GM23338 (cell line): ENCODE data around the gene MOK. TPM values are rescaled to one million over a fixed set of nuclear protein-coding genes. Genes with fewer than 3 reads are reported as not detected.

ENCODE experiments used
- ATAC-seq: fragments of 200-7000 bp; cut with Tn5 transposase; 3 replicates; pipeline ENCODE4 v1.9.1; 2020
- DNase-seq: peaks from one replicate; pipeline ENCODE4 v3.0.0-alpha.2; 2015; ENCODE audit warnings: low spot score
- H2AFZ ChIP-seq: fragments of 200-600 bp; sonication (generic); 2 replicates; pipeline ENCODE4 v1.8.0; 2016; ENCODE audit warnings: antibody characterized with exemption, mild to moderate bottlenecking, moderate library complexity
- H3F3A ChIP-seq: fragments of 200-600 bp; sonication (generic); replicated peaks from 2 replicates; pipeline ENCODE4 v1.8.0; 2017; ENCODE audit warnings: antibody characterized with exemption, mixed run types, low read depth
- H3K27ac ChIP-seq: fragments of 200-600 bp; sonication (generic); 2 replicates; pipeline ENCODE4 v1.6.1; 2016; ENCODE audit warnings: low read depth
- H3K27me3 ChIP-seq: fragments of 200-600 bp; sonication (generic); 2 replicates; pipeline ENCODE4 v1.8.0; 2016; ENCODE audit warnings: mild to moderate bottlenecking, mixed run types, moderate library complexity; ENCODE audit not compliant: insufficient read depth
- H3K36me3 ChIP-seq: fragments of 200-600 bp; sonication (generic); 2 replicates; pipeline ENCODE4 v1.8.0; 2016; ENCODE audit warnings: mild to moderate bottlenecking; ENCODE audit not compliant: insufficient read depth
- H3K4me1 ChIP-seq: fragments of 200-600 bp; sonication (generic); 2 replicates; pipeline ENCODE4 v1.8.0; 2016; ENCODE audit warnings: mild to moderate bottlenecking, moderate library complexity; ENCODE audit not compliant: insufficient read depth
- H3K4me2 ChIP-seq: fragments of 200-600 bp; sonication (generic); 2 replicates; pipeline ENCODE4 v1.7.1; 2017; ENCODE audit warnings: mixed run types
- H3K4me3 ChIP-seq: fragments of 200-600 bp; sonication (generic); 2 replicates; pipeline ENCODE4 v1.6.1; 2016; ENCODE audit warnings: mixed run types
- H3K79me2 ChIP-seq: fragments of 200-600 bp; sonication (generic); replicated peaks from 2 replicates; pipeline ENCODE4 v1.8.0; 2017; ENCODE audit warnings: mild to moderate bottlenecking; ENCODE audit not compliant: insufficient read depth
- H3K9me2 ChIP-seq: fragments of 200-600 bp; sonication (generic); 2 replicates; pipeline ENCODE4 v1.8.0; 2017; ENCODE audit not compliant: insufficient read depth
- H4K20me1 ChIP-seq: fragments of 200-600 bp; sonication (generic); replicated peaks from 2 replicates; pipeline ENCODE4 v1.8.0; 2017; ENCODE audit warnings: mild to moderate bottlenecking; ENCODE audit not compliant: insufficient read depth
- H3K27ac Mint-ChIP-seq: 2 replicates; pipeline ENCODE4 v1.8.0; 2020; ENCODE audit warnings: inconsistent platforms, mild to moderate bottlenecking, moderate library complexity, mixed read lengths
- H3K27me3 Mint-ChIP-seq: 3 replicates; pipeline ENCODE4 v1.8.0; 2022; ENCODE audit warnings: low read depth, mild to moderate bottlenecking, moderate library complexity, mixed read lengths, inconsistent platforms; ENCODE audit not compliant: insufficient read depth, poor library complexity
- H3K36me3 Mint-ChIP-seq: 3 replicates; pipeline ENCODE4 v1.8.0; 2021; ENCODE audit warnings: low read depth, mild to moderate bottlenecking, inconsistent platforms, moderate library complexity, mixed read lengths
- H3K4me1 Mint-ChIP-seq: 3 replicates; pipeline ENCODE4 v1.8.0; 2020; ENCODE audit warnings: mild to moderate bottlenecking, inconsistent platforms, mixed read lengths
- H3K4me3 Mint-ChIP-seq: 3 replicates; pipeline ENCODE4 v1.8.0; 2021; ENCODE audit warnings: moderate library complexity, mild to moderate bottlenecking, inconsistent platforms, mixed read lengths
- H3K9me3 Mint-ChIP-seq: 3 replicates; pipeline ENCODE4 v1.8.0; 2020; ENCODE audit warnings: moderate library complexity, mild to moderate bottlenecking, inconsistent platforms, mixed read lengths
- EZH2 ChIP-seq: fragments of 200-600 bp; sonication (generic); IDR thresholded peaks from one replicate; pipeline ENCODE4 v1.8.0; 2017; ENCODE audit warnings: antibody characterized with exemption, mild to moderate bottlenecking, low read depth; ENCODE audit not compliant: unreplicated experiment
- EZH2phosphoT487 ChIP-seq: fragments of 200-600 bp; sonication (generic); IDR thresholded peaks from one replicate; pipeline ENCODE4 v1.8.1; 2018; ENCODE audit warnings: antibody characterized with exemption; ENCODE audit not compliant: unreplicated experiment
- NANOG ChIP-seq: IDR thresholded peaks from 2 replicates; pipeline ENCODE4 v1.6.1; 2016; ENCODE audit warnings: antibody characterized with exemption, borderline replicate concordance
- REST ChIP-seq: IDR thresholded peaks from one replicate; pipeline ENCODE4 v1.6.1; 2018; ENCODE audit warnings: antibody characterized with exemption; ENCODE audit not compliant: unreplicated experiment
- ZNF114 ChIP-seq: fragments of 250-450 bp; sonication (Bioruptor Pico); IDR thresholded peaks from 2 replicates; pipeline ENCODE4 v1.5.0; 2020; ENCODE audit warnings: mild to moderate bottlenecking, moderate library complexity
- ZNF331 ChIP-seq: fragments of 250-450 bp; sonication (Bioruptor Pico); IDR thresholded peaks from 2 replicates; pipeline ENCODE4 v1.5.0; 2020; ENCODE audit warnings: low read depth, mild to moderate bottlenecking, moderate library complexity
- polyA plus RNA-seq: library from polyadenylated mRNA; unstranded; fragments of >200 nt; fragmentation: Nextera tagmentation; extraction: Ambion mirVana; gene quantifications from 2 replicates; pipeline ENCODE4 v1.2.1, GENCODE V29; 2016
- total RNA-seq: library from RNA; depleted of rRNA; stranded (reverse); fragments of >200 nt; shearing (Covaris generic); gene quantifications from 2 replicates; pipeline ENCODE4 v1.2.3, GENCODE V29; 2014
- TF ChIP-seq, protein P1 (sequence below): fragments of 250-450 bp; sonication (Bioruptor Pico); IDR thresholded peaks from 2 replicates; pipeline ENCODE4 v1.5.0; 2020; ENCODE audit warnings: mild to moderate bottlenecking, moderate library complexity
- TF ChIP-seq, protein P2 (sequence below): IDR thresholded peaks from 2 replicates; pipeline ENCODE4 v1.6.1; 2016; ENCODE audit warnings: antibody characterized with exemption

Gene MOK
- total and polyA plus RNA-seq, 2 experiments from 2014 or later: 3.1 TPM

DNA sequence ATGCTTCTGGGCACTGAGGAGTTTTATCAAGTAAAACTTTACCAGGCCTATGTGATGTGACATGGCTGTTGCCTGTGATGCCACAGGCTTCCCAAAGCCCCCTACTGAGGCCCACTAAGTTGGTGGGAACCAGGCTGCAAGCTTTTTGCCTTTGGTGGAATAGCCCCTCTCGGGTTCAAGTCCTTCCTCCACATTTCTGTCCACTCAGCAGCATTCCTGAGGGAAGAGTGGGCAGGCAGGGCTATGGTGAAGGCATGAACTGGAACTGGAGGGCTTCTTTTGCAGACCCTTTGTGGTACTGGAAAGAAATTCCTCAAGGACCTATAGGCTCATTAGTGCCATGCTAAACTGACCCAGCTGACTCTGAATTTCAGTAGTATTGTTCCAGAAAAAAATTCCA lies 116.8 kb downstream of the MOK start:
- no peak for ATAC-seq
- no peak for DNase-seq
- H4K20me1 ChIP-seq: peaks cover 18% of the 10 kb centered on the region; the same call in 1 of the 2 replicates
- no peaks in the 10 kb centered on the region for H3K9me3 Mint-ChIP-seq
- H3K27ac Mint-ChIP-seq: no peak overlapping the region
- no peak for TF ChIP-seq ZNF331 (CRISPR knock-in tag)
- no peak for TF ChIP-seq EZH2
- TF ChIP-seq REST: no peak
- TF ChIP-seq, protein P1, sequence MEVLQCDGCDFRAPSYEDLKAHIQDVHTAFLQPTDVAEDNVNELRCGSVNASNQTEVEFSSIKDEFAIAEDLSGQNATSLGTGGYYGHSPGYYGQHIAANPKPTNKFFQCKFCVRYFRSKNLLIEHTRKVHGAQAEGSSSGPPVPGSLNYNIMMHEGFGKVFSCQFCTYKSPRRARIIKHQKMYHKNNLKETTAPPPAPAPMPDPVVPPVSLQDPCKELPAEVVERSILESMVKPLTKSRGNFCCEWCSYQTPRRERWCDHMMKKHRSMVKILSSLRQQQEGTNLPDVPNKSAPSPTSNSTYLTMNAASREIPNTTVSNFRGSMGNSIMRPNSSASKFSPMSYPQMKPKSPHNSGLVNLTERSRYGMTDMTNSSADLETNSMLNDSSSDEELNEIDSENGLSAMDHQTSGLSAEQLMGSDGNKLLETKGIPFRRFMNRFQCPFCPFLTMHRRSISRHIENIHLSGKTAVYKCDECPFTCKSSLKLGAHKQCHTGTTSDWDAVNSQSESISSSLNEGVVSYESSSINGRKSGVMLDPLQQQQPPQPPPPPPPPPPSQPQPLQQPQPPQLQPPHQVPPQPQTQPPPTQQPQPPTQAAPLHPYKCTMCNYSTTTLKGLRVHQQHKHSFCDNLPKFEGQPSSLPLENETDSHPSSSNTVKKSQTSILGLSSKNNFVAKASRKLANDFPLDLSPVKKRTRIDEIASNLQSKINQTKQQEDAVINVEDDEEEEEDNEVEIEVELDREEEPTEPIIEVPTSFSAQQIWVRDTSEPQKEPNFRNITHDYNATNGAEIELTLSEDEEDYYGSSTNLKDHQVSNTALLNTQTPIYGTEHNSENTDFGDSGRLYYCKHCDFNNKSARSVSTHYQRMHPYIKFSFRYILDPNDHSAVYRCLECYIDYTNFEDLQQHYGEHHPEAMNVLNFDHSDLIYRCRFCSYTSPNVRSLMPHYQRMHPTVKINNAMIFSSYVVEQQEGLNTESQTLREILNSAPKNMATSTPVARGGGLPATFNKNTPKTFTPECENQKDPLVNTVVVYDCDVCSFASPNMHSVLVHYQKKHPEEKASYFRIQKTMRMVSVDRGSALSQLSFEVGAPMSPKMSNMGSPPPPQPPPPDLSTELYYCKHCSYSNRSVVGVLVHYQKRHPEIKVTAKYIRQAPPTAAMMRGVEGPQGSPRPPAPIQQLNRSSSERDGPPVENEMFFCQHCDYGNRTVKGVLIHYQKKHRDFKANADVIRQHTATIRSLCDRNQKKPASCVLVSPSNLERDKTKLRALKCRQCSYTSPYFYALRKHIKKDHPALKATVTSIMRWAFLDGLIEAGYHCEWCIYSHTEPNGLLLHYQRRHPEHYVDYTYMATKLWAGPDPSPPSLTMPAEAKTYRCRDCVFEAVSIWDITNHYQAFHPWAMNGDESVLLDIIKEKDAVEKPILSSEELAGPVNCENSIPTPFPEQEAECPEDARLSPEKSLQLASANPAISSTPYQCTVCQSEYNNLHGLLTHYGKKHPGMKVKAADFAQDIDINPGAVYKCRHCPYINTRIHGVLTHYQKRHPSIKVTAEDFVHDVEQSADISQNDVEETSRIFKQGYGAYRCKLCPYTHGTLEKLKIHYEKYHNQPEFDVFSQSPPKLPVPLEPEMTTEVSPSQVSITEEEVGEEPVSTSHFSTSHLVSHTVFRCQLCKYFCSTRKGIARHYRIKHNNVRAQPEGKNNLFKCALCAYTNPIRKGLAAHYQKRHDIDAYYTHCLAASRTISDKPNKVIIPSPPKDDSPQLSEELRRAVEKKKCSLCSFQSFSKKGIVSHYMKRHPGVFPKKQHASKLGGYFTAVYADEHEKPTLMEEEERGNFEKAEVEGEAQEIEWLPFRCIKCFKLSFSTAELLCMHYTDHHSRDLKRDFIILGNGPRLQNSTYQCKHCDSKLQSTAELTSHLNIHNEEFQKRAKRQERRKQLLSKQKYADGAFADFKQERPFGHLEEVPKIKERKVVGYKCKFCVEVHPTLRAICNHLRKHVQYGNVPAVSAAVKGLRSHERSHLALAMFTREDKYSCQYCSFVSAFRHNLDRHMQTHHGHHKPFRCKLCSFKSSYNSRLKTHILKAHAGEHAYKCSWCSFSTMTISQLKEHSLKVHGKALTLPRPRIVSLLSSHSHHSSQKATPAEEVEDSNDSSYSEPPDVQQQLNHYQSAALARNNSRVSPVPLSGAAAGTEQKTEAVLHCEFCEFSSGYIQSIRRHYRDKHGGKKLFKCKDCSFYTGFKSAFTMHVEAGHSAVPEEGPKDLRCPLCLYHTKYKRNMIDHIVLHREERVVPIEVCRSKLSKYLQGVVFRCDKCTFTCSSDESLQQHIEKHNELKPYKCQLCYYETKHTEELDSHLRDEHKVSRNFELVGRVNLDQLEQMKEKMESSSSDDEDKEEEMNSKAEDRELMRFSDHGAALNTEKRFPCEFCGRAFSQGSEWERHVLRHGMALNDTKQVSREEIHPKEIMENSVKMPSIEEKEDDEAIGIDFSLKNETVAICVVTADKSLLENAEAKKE: no peak
- TF ChIP-seq EZH2phosphoT487: no peak
- TF ChIP-seq ZNF114 (CRISPR knock-in tag): no peak
- TF ChIP-seq, protein P2, sequence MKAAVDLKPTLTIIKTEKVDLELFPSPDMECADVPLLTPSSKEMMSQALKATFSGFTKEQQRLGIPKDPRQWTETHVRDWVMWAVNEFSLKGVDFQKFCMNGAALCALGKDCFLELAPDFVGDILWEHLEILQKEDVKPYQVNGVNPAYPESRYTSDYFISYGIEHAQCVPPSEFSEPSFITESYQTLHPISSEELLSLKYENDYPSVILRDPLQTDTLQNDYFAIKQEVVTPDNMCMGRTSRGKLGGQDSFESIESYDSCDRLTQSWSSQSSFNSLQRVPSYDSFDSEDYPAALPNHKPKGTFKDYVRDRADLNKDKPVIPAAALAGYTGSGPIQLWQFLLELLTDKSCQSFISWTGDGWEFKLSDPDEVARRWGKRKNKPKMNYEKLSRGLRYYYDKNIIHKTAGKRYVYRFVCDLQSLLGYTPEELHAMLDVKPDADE: no peak
- no peak for TF ChIP-seq NANOG
- no peaks in the 10 kb centered on the region for H3K36me3 ChIP-seq
- peaks cover 6% of the 10 kb centered on the region for H3K27me3 Mint-ChIP-seq
- peak overlapping the region; percentile 74; the same call in 1 of the 2 replicates for H3K27ac ChIP-seq
- H3K4me2 ChIP-seq: no peak overlapping the region
- no peaks in the 10 kb centered on the region for H3K27me3 ChIP-seq
- peaks cover 43% of the 10 kb centered on the region for H3K4me1 Mint-ChIP-seq
- peaks cover 98% of the 10 kb centered on the region for H3K79me2 ChIP-seq
- H3K4me3 ChIP-seq: no peak overlapping the region
- H3K36me3 Mint-ChIP-seq: no peaks in the 10 kb centered on the region
- H3F3A ChIP-seq: no peaks in the 10 kb centered on the region
- H2AFZ ChIP-seq: no peak overlapping the region
- H3K4me1 ChIP-seq: peaks cover 34% of the 10 kb centered on the region
- no peak overlapping the region for H3K4me3 Mint-ChIP-seq
- H3K9me2 ChIP-seq: no peaks in the 10 kb centered on the region
